ENCODE results near the gene SMYD3. TPM values are rescaled to one million over a fixed set of nuclear protein-coding genes. Genes with fewer than 3 reads are reported as not detected.

SMYD3 gene
- total RNA-seq, 1 donor from 2014 or later = 24.2 TPM

- peak overlapping the region; percentile 14 for H3K27ac Mint-ChIP-seq (ENCODE audit: unreplicated experiment)
- no peak for DNase-seq (ENCODE audit: low read depth, low spot score)
- no peak overlapping the region for H3K4me3 Mint-ChIP-seq
- no peaks in the 10 kb centered on the region for H3K27me3 Mint-ChIP-seq (ENCODE audit: low read depth)
- H3K4me1 Mint-ChIP-seq = peaks cover 37% of the 10 kb centered on the region
- H3K9me3 Mint-ChIP-seq = peaks cover 9% of the 10 kb centered on the region
- TF ChIP-seq CTCF (conservative IDR thresholded peaks at IDR 0.05) = no peak
- peaks cover 10% of the 10 kb centered on the region for H3K36me3 Mint-ChIP-seq (ENCODE audit: low read depth)
Measured at GRCh38 chr1:245752561-245752960, 754.5 kb downstream of the SMYD3 start.

- Mint-ChIP-seq H3K9me3 (peaks cover 11% of the 10 kb centered on the region), H3K4me3 (no peak overlapping the region), H3K27me3 (ENCODE audit: low read depth) (no peaks in the 10 kb centered on the region), H3K4me1 (peaks cover 37% of the 10 kb centered on the region), H3K36me3 (ENCODE audit: low read depth) (peaks cover 12% of the 10 kb centered on the region), H3K27ac (ENCODE audit: unreplicated experiment) (peak overlapping the region; percentile 91)
- no peak for DNase-seq (ENCODE audit: low read depth, low spot score)
- no peak for TF ChIP-seq CTCF (conservative IDR thresholded peaks at IDR 0.05)
Measured at GRCh38 chr1:245751726-245752470, 755.2 kb downstream of the SMYD3 start.

GRCh38 chr1:245751116-245751515 lies 756.0 kb downstream of the SMYD3 start:
- Mint-ChIP-seq H3K9me3 (peaks cover 11% of the 10 kb centered on the region), H3K36me3 (ENCODE audit: low read depth) (peaks cover 13% of the 10 kb centered on the region), H3K27me3 (ENCODE audit: low read depth) (no peaks in the 10 kb centered on the region), H3K4me1 (peaks cover 37% of the 10 kb centered on the region), H3K4me3 (no peak overlapping the region), H3K27ac (ENCODE audit: unreplicated experiment) (peak overlapping the region; percentile 91)
- TF ChIP-seq CTCF (conservative IDR thresholded peaks at IDR 0.05) = no peak
- DNase-seq (ENCODE audit: low read depth, low spot score) = no peak

GRCh38 chr1:245750261-245750660 lies 756.8 kb downstream of the SMYD3 start:
- Mint-ChIP-seq H3K36me3 (ENCODE audit: low read depth) (peaks cover 10% of the 10 kb centered on the region), H3K9me3 (peaks cover 9% of the 10 kb centered on the region), H3K27me3 (ENCODE audit: low read depth) (no peaks in the 10 kb centered on the region), H3K27ac (ENCODE audit: unreplicated experiment) (no peak overlapping the region), H3K4me1 (peaks cover 37% of the 10 kb centered on the region), H3K4me3 (no peak overlapping the region)
- no peak for DNase-seq (ENCODE audit: low read depth, low spot score)
- TF ChIP-seq CTCF (conservative IDR thresholded peaks at IDR 0.05) = no peak

- Mint-ChIP-seq H3K4me3 (no peak overlapping the region), H3K27ac (ENCODE audit: unreplicated experiment) (no peak overlapping the region)
- no peak for TF ChIP-seq CTCF (conservative IDR thresholded peaks at IDR 0.05)
Measured at GRCh38 chr1:245749053-245749452, 758.0 kb downstream of the SMYD3 start.

More at GRCh38 chr1:245749053-245749452, 758.0 kb downstream of the SMYD3 start:
- Mint-ChIP-seq H3K36me3 (ENCODE audit: low read depth) (peaks cover 7% of the 10 kb centered on the region), H3K27me3 (ENCODE audit: low read depth) (no peaks in the 10 kb centered on the region), H3K4me1 (peaks cover 37% of the 10 kb centered on the region), H3K9me3 (peaks cover 6% of the 10 kb centered on the region)
- no peak for DNase-seq (ENCODE audit: low read depth, low spot score)
